Neural progenitor cell (in vitro differentiated cells): ENCODE data around the gene LIG3. TPM values are rescaled to one million over a fixed set of nuclear protein-coding genes. Genes with fewer than 3 reads are reported as not detected.

Experiments used
- DNase-seq: peaks from one replicate; pipeline ENCODE4 v3.0.0-alpha.2; 2016; ENCODE audit warnings: low spot score
- H2AFZ ChIP-seq: fragments of 200-600 bp; sonication (generic); replicated peaks from 2 replicates; pipeline ENCODE4 v1.6.1; 2016; ENCODE audit warnings: antibody characterized with exemption
- H3F3A ChIP-seq: fragments of 200-600 bp; sonication (generic); 2 replicates; pipeline ENCODE4 v1.6.1; 2016; ENCODE audit warnings: antibody characterized with exemption, low read depth
- H3K27ac ChIP-seq: fragments of 200-600 bp; sonication (generic); 2 replicates; pipeline ENCODE4 v1.5.1; 2016; ENCODE audit warnings: mild to moderate bottlenecking
- H3K27me3 ChIP-seq: fragments of 200-600 bp; sonication (generic); 2 replicates; pipeline ENCODE4 v1.6.1; 2016; ENCODE audit warnings: mild to moderate bottlenecking, moderate library complexity
- H3K36me3 ChIP-seq: fragments of 200-600 bp; sonication (generic); 2 replicates; pipeline ENCODE4 v1.5.1; 2016
- H3K4me1 ChIP-seq: fragments of 200-600 bp; sonication (generic); 2 replicates; pipeline ENCODE4 v1.6.1; 2016; ENCODE audit warnings: mixed run types
- H3K4me2 ChIP-seq: fragments of 200-600 bp; sonication (generic); 2 replicates; pipeline ENCODE4 v1.6.1; 2016
- H3K4me3 ChIP-seq: fragments of 200-600 bp; sonication (generic); 2 replicates; pipeline ENCODE4 v1.5.1; 2016
- H3K79me2 ChIP-seq: fragments of 200-600 bp; sonication (generic); 2 replicates; pipeline ENCODE4 v1.6.1; 2016; ENCODE audit warnings: low read depth
- H3K9ac ChIP-seq: fragments of 200-600 bp; sonication (generic); 2 replicates; pipeline ENCODE4 v1.6.1; 2016
- H3K9me3 ChIP-seq: fragments of 200-600 bp; sonication (generic); 2 replicates; pipeline ENCODE4 v1.5.1; 2016; ENCODE audit warnings: low read depth
- H4K20me1 ChIP-seq: fragments of 200-600 bp; sonication (generic); 2 replicates; pipeline ENCODE4 v1.6.1; 2016; ENCODE audit warnings: low read depth
- H3K27ac Mint-ChIP-seq: 3 replicates; pipeline ENCODE4 v1.8.0; 2021; ENCODE audit warnings: mixed read lengths
- H3K27me3 Mint-ChIP-seq: 2 replicates; pipeline ENCODE4 v1.8.0; 2022; ENCODE audit warnings: low read depth, mild to moderate bottlenecking, inconsistent platforms, moderate library complexity, mixed read lengths; ENCODE audit not compliant: insufficient read depth
- H3K36me3 Mint-ChIP-seq: 3 replicates; pipeline ENCODE4 v1.8.0; 2021; ENCODE audit warnings: mixed read lengths
- H3K4me1 Mint-ChIP-seq: 3 replicates; pipeline ENCODE4 v1.8.0; 2021; ENCODE audit warnings: mixed read lengths
- H3K4me3 Mint-ChIP-seq: 3 replicates; pipeline ENCODE4 v1.8.0; 2021; ENCODE audit warnings: mild to moderate bottlenecking, moderate library complexity, mixed read lengths
- H3K9me3 Mint-ChIP-seq: 3 replicates; pipeline ENCODE4 v1.8.0; 2020; ENCODE audit warnings: mixed read lengths
- EZH2 ChIP-seq: fragments of 200-600 bp; sonication (generic); IDR thresholded peaks from 2 replicates; pipeline ENCODE4 v1.6.1; 2017; ENCODE audit warnings: antibody characterized with exemption, mild to moderate bottlenecking, moderate library complexity
- EZH2phosphoT487 ChIP-seq: fragments of 200-600 bp; sonication (generic); IDR thresholded peaks from 2 replicates; pipeline ENCODE4 v1.6.1; 2017; ENCODE audit warnings: antibody characterized with exemption
- total RNA-seq: library from RNA; depleted of rRNA; stranded (reverse); fragments of >200 nt; gene quantifications from 2 replicates; pipeline ENCODE4 v1.2.3, GENCODE V29; 2015; ENCODE audit warnings: low replicate concordance
- TF ChIP-seq, protein P1 (sequence below): fragments of 200-600 bp; sonication (generic); IDR thresholded peaks from 2 replicates; pipeline ENCODE4 v1.5.1; 2017; ENCODE audit warnings: antibody characterized with exemption, mild to moderate bottlenecking

LIG3 gene
- total RNA-seq, 1 donor from 2014 or later, result 89.6 TPM

DNA sequence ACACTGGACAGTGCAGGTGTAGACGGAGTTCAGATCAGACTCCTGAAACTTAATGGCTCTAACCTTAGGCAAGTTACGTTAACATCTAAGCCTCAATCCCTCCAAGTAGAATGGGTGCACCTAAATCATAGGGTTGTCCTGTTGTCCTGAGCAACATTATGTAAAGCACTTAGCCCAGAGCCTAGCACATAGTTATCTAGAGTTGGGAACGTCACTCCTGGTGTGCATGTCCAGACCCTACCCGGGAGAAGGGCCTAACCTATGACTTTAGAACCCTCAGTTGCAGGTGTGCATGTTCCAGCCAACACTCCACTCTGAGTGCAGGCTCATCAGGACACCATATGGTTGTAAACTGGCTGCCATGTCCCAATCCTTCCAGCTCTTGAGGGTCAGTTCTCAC is 26.0 kb downstream of the LIG3 start:
- Histone ChIP-seq H3K27me3 (no peaks in the 10 kb centered on the region), H2AFZ (no peak overlapping the region), H3K9me3 (no peaks in the 10 kb centered on the region), H3K79me2 (no peaks in the 10 kb centered on the region), H3K4me2 (no peak overlapping the region), H4K20me1 (no peaks in the 10 kb centered on the region), H3K36me3 (no peaks in the 10 kb centered on the region), H3K4me3 (no peak overlapping the region), H3K4me1 (no peaks in the 10 kb centered on the region), H3K27ac (no peak overlapping the region), H3F3A (peaks cover 3% of the 10 kb centered on the region), H3K9ac (no peak overlapping the region)
- Mint-ChIP-seq H3K9me3 (no peaks in the 10 kb centered on the region), H3K4me3 (no peak overlapping the region), H3K27ac (no peak overlapping the region), H3K4me1 (peaks cover 3% of the 10 kb centered on the region), H3K27me3 (peaks cover 2% of the 10 kb centered on the region), H3K36me3 (peaks cover 40% of the 10 kb centered on the region)
- no peak for DNase-seq
- TF ChIP-seq, protein P1, sequence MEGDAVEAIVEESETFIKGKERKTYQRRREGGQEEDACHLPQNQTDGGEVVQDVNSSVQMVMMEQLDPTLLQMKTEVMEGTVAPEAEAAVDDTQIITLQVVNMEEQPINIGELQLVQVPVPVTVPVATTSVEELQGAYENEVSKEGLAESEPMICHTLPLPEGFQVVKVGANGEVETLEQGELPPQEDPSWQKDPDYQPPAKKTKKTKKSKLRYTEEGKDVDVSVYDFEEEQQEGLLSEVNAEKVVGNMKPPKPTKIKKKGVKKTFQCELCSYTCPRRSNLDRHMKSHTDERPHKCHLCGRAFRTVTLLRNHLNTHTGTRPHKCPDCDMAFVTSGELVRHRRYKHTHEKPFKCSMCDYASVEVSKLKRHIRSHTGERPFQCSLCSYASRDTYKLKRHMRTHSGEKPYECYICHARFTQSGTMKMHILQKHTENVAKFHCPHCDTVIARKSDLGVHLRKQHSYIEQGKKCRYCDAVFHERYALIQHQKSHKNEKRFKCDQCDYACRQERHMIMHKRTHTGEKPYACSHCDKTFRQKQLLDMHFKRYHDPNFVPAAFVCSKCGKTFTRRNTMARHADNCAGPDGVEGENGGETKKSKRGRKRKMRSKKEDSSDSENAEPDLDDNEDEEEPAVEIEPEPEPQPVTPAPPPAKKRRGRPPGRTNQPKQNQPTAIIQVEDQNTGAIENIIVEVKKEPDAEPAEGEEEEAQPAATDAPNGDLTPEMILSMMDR, result no peak
- TF ChIP-seq EZH2phosphoT487 (no peak), EZH2 (no peak)

DNA sequence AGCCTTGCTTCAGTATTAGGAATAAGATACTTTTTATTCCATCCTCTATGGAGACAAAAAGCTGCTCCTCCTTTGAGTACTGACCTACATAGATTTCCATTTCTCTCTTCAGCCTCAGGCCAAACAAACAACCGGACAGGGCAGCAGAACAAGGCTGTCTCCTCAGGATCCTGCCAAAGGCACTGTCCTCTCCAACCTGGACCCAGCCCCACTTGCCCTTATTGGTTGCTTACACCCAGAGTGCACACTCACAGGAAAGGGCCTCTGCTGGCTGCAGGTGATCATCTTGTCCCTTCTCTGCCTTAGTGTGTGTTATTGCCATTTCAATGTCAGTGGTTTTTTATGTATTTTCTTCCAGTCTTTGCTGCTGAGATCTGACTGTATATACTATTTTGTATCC is 26.6 kb downstream of the LIG3 start:
- no peak overlapping the region for H3K27ac ChIP-seq

DNA sequence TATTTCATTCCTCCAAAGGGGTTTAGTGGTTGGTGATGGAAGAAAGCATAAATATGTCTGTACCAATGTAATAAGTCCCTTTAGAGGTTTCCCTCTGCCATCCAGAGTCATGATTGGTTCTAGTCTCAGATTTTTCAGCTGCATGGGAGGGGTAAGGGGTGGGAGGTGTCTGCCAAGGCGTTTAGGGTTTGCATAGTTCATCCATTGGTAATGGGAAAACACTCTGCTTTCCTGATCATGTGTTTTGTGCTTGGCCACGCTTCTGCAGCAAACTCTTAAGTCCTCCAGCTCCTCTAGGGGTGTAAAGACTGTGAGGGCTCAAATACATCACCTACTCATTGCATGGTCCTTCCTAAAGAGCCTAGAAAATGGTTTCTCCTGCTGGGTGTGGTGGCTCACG is 29.8 kb downstream of the LIG3 start:
- H4K20me1 ChIP-seq, result no peaks in the 10 kb centered on the region
- H3K4me3 ChIP-seq, result no peak overlapping the region
- H3K4me3 Mint-ChIP-seq, result no peak overlapping the region
- H3K4me2 ChIP-seq, result no peak overlapping the region
- no peaks in the 10 kb centered on the region for H3K27me3 Mint-ChIP-seq
- no peak overlapping the region for H2AFZ ChIP-seq
- H3K79me2 ChIP-seq, result no peaks in the 10 kb centered on the region
- H3K36me3 Mint-ChIP-seq, result peaks cover 20% of the 10 kb centered on the region
- TF ChIP-seq EZH2 (no peak), EZH2phosphoT487 (no peak)
- TF ChIP-seq, protein P1, result no peak
- peaks cover 12% of the 10 kb centered on the region for H3K4me1 ChIP-seq
- H3K9ac ChIP-seq, result no peak overlapping the region
- H3F3A ChIP-seq, result peaks cover 11% of the 10 kb centered on the region
- no peak for DNase-seq
- no peaks in the 10 kb centered on the region for H3K27me3 ChIP-seq
- no peak overlapping the region for H3K27ac Mint-ChIP-seq
- peaks cover 6% of the 10 kb centered on the region for H3K4me1 Mint-ChIP-seq
- H3K9me3 ChIP-seq, result no peaks in the 10 kb centered on the region
- no peaks in the 10 kb centered on the region for H3K36me3 ChIP-seq
- H3K9me3 Mint-ChIP-seq, result no peaks in the 10 kb centered on the region
- no peak overlapping the region for H3K27ac ChIP-seq

More for the DNA sequence above, 26.6 kb downstream of the LIG3 start:
- Mint-ChIP-seq H3K27ac (no peak overlapping the region), H3K36me3 (peaks cover 38% of the 10 kb centered on the region), H3K4me1 (peaks cover 6% of the 10 kb centered on the region), H3K4me3 (no peak overlapping the region), H3K27me3 (peaks cover 2% of the 10 kb centered on the region), H3K9me3 (no peaks in the 10 kb centered on the region)
- H3K27me3 ChIP-seq, result no peaks in the 10 kb centered on the region
- H3F3A ChIP-seq, result peaks cover 3% of the 10 kb centered on the region
- no peaks in the 10 kb centered on the region for H4K20me1 ChIP-seq
- no peaks in the 10 kb centered on the region for H3K4me1 ChIP-seq
- H3K36me3 ChIP-seq, result no peaks in the 10 kb centered on the region
- no peak overlapping the region for H3K4me2 ChIP-seq
- H3K4me3 ChIP-seq, result no peak overlapping the region
- no peaks in the 10 kb centered on the region for H3K9me3 ChIP-seq
- TF ChIP-seq EZH2 (no peak), EZH2phosphoT487 (no peak)
- TF ChIP-seq, protein P1, result no peak
- DNase-seq, result no peak
- H2AFZ ChIP-seq, result no peak overlapping the region
- no peak overlapping the region for H3K9ac ChIP-seq
- no peaks in the 10 kb centered on the region for H3K79me2 ChIP-seq
